GM20431 (cell line): ENCODE data around the gene IFTAP.
"Not testable (repeated sequence)": the region's sequence is repeated elsewhere in the genome, so short reads cannot be mapped to it uniquely, and the experiment has no call there.

Experiments
- in situ Hi-C: fragments of 300-500 bp; cut with MseI, MboI; formaldehyde crosslinking; loops from one replicate; pipeline ENCODE4 v1.15.0; 2020; ENCODE audit warnings: low sequenced_read_pairs; ENCODE audit not compliant: unreplicated experiment

The IFTAP gene

GRCh38 chr11:36594316-36594989 is at the start of gene IFTAP:
Gene IFTAP (plus strand): TSS chr11:36594502. CDS start chr11:36610104, 15,602 bp downstream.
- in situ Hi-C loops, result no loop called here

GRCh38 chr11:36550385-36551115 is 43.8 kb upstream of the IFTAP start:
- in situ Hi-C loops, result no loop called here

GRCh38 chr11:36557390-36557789 is 36.9 kb upstream of the IFTAP start:
- in situ Hi-C loops, result not testable (repeated sequence)

GRCh38 chr11:36557991-36558390 is 36.3 kb upstream of the IFTAP start:
- in situ Hi-C loops, result no loop called here

- in situ Hi-C loops, result no loop called here
Measured at GRCh38 chr11:36558571-36559413, 35.5 kb upstream of the IFTAP start.

- in situ Hi-C loops, result no loop called here
Measured at GRCh38 chr11:36564376-36565030, 29.8 kb upstream of the IFTAP start.

- in situ Hi-C loops, result no loop called here
Measured at GRCh38 chr11:36565031-36565610, 29.2 kb upstream of the IFTAP start.

GRCh38 chr11:36566407-36567053 is 27.8 kb upstream of the IFTAP start:
- in situ Hi-C loops, result no loop called here

GRCh38 chr11:36567694-36568093 is 26.6 kb upstream of the IFTAP start, which contains the start of gene RAG1:
Gene RAG1 (plus strand): TSS chr11:36568007. CDS start chr11:36573305, 5,298 bp downstream.
- in situ Hi-C loops, result no loop called here

- in situ Hi-C loops, result no loop called here
Measured at GRCh38 chr11:36569095-36569494, 25.2 kb upstream of the IFTAP start.

GRCh38 chr11:36574486-36574885 is 19.8 kb upstream of the IFTAP start:
- in situ Hi-C loops, result no loop called here

GRCh38 chr11:36577373-36577772 is 16.9 kb upstream of the IFTAP start:
- in situ Hi-C loops, result no loop called here

- in situ Hi-C loops, result no loop called here
Measured at GRCh38 chr11:36577859-36578258, 16.4 kb upstream of the IFTAP start.

GRCh38 chr11:36578458-36578857 is 15.8 kb upstream of the IFTAP start:
- in situ Hi-C loops, result no loop called here

- in situ Hi-C loops, result no loop called here
Measured at GRCh38 chr11:36581536-36581935, 12.8 kb upstream of the IFTAP start.

GRCh38 chr11:36583667-36584066 is 10.6 kb upstream of the IFTAP start:
- in situ Hi-C loops, result no loop called here

GRCh38 chr11:36586543-36586942 is 7.8 kb upstream of the IFTAP start:
- in situ Hi-C loops, result no loop called here

- in situ Hi-C loops, result no loop called here
Measured at GRCh38 chr11:36588099-36588498, 6.2 kb upstream of the IFTAP start.

- in situ Hi-C loops, result no loop called here
Measured at GRCh38 chr11:36590513-36590912, 3.8 kb upstream of the IFTAP start.
